HG03108 (cell line): Measurements from ENCODE around the gene S100A6.
"Not testable (repeated sequence)": the region's sequence is repeated elsewhere in the genome, so short reads cannot be mapped to it uniquely, and the experiment has no call there.

Experiments
- ATAC-seq: cut with Tn5 transposase; IDR thresholded peaks from one replicate; pipeline ENCODE4 v1.9.1; 2021; ENCODE audit warnings: moderate library complexity; ENCODE audit not compliant: unreplicated experiment

The S100A6 gene

GRCh38 chr1:153532769-153533599, 2.8 kb downstream of the S100A6 start:
- no peak for ATAC-seq

GRCh38 chr1:153532181-153532580, 3.6 kb downstream of the S100A6 start:
- no peak for ATAC-seq

GRCh38 chr1:153531638-153532037, 4.2 kb downstream of the S100A6 start:
- ATAC-seq, result no peak

- ATAC-seq, result no peak
These were observed 8.1 kb downstream of the S100A6 start for GRCh38 chr1:153527683-153528040.

GRCh38 chr1:153527023-153527682, 8.6 kb downstream of the S100A6 start:
- no peak for ATAC-seq

- ATAC-seq, result no peak
These were observed 9.7 kb downstream of the S100A6 start for GRCh38 chr1:153526132-153526543.

- no peak for ATAC-seq
These were observed 10.6 kb downstream of the S100A6 start for GRCh38 chr1:153525088-153525728.

GRCh38 chr1:153522353-153523048, 13.3 kb downstream of the S100A6 start:
- not testable (repeated sequence) for ATAC-seq

- not testable (repeated sequence) for ATAC-seq
These were observed 14.0 kb downstream of the S100A6 start for GRCh38 chr1:153521808-153522207.

GRCh38 chr1:153520818-153521476, 14.8 kb downstream of the S100A6 start:
- no peak for ATAC-seq

GRCh38 chr1:153520137-153520691, 15.6 kb downstream of the S100A6 start:
- not testable (repeated sequence) for ATAC-seq

- no peak for ATAC-seq
These were observed 16.5 kb downstream of the S100A6 start for GRCh38 chr1:153519242-153519641.

GRCh38 chr1:153515504-153516394, 20.0 kb downstream of the S100A6 start:
- ATAC-seq, result no peak

- ATAC-seq, result no peak
These were observed 22.1 kb downstream of the S100A6 start for GRCh38 chr1:153513666-153514065.

- ATAC-seq, result no peak
These were observed 22.8 kb downstream of the S100A6 start for GRCh38 chr1:153513023-153513422.

- no peak for ATAC-seq
These were observed 24.8 kb downstream of the S100A6 start for GRCh38 chr1:153510984-153511410.

- no peak for ATAC-seq
These were observed 25.9 kb downstream of the S100A6 start for GRCh38 chr1:153509729-153510354.

- no peak for ATAC-seq
These were observed 26.8 kb downstream of the S100A6 start for GRCh38 chr1:153509036-153509435.
